ENCODE data around the gene NPAS3.
A peak's percentile ranks its signal among the peaks of the same experiment; 100 is the strongest.
"Not testable (repeated sequence)": the region's sequence is repeated elsewhere in the genome, so short reads cannot be mapped to it uniquely, and the experiment has no call there.

NPAS3 gene

GRCh38 chr14:33065634-33066033 is 127.0 kb downstream of the NPAS3 start:
- Mint-ChIP-seq H3K27me3 (peaks cover 6% of the 10 kb centered on the region), H3K4me1 (no peaks in the 10 kb centered on the region), H3K9me3 (peaks cover 0 to 18% of the 10 kb centered on the region in 2 donors), H3K4me3 (no peak overlapping the region), H3K27ac (no peak overlapping the region)
- DNase-seq, result no peak
- no peak for ATAC-seq

- Mint-ChIP-seq H3K4me1 (no peaks in the 10 kb centered on the region), H3K27ac (no peak overlapping the region), H3K4me3 (no peak overlapping the region), H3K9me3 (peaks cover 0 to 12% of the 10 kb centered on the region in 2 donors), H3K27me3 (no peaks in the 10 kb centered on the region)
- no peak for ATAC-seq
- no peak for DNase-seq
Measured at GRCh38 chr14:33068040-33068439, 129.4 kb downstream of the NPAS3 start.

- Mint-ChIP-seq H3K4me1 (no peaks in the 10 kb centered on the region), H3K27ac (no peak overlapping the region), H3K27me3 (no peaks in the 10 kb centered on the region), H3K9me3 (peaks cover 0 to 12% of the 10 kb centered on the region in 2 donors), H3K4me3 (no peak overlapping the region)
- ATAC-seq, result no peak
- DNase-seq, result no peak
Measured at GRCh38 chr14:33068626-33069025, 129.9 kb downstream of the NPAS3 start.

GRCh38 chr14:33070475-33070874 is 131.8 kb downstream of the NPAS3 start:
- H3K4me3 Mint-ChIP-seq, result no peak overlapping the region
- peak overlapping the region in 1 of 2 donors; percentile 66 for H3K27ac Mint-ChIP-seq
- H3K27me3 Mint-ChIP-seq, result no peaks in the 10 kb centered on the region
- H3K4me1 Mint-ChIP-seq, result no peaks in the 10 kb centered on the region
- ATAC-seq (no peak), DNase-seq (no peak)
- peaks cover 0 to 12% of the 10 kb centered on the region in 2 donors for H3K9me3 Mint-ChIP-seq

- ATAC-seq (no peak), DNase-seq (no peak)
- Mint-ChIP-seq H3K27ac (no peak overlapping the region), H3K4me3 (no peak overlapping the region), H3K4me1 (no peaks in the 10 kb centered on the region), H3K9me3 (peaks cover 0 to 9% of the 10 kb centered on the region in 2 donors), H3K27me3 (no peaks in the 10 kb centered on the region)
Measured at GRCh38 chr14:33073023-33073422, 134.3 kb downstream of the NPAS3 start.

- ATAC-seq (no peak), DNase-seq (no peak)
- Mint-ChIP-seq H3K4me3 (no peak overlapping the region), H3K4me1 (no peaks in the 10 kb centered on the region), H3K27ac (no peak overlapping the region), H3K27me3 (no peaks in the 10 kb centered on the region), H3K9me3 (no peaks in the 10 kb centered on the region)
Measured at GRCh38 chr14:33081259-33081658, 142.6 kb downstream of the NPAS3 start.

- no peak overlapping the region for H3K27ac Mint-ChIP-seq
Measured at GRCh38 chr14:33085799-33086198, 147.1 kb downstream of the NPAS3 start.

GRCh38 chr14:33088274-33088673 is 149.6 kb downstream of the NPAS3 start:
- not testable (repeated sequence) for H3K4me3 Mint-ChIP-seq, DNase-seq, H3K4me1 Mint-ChIP-seq, ATAC-seq, H3K27me3 Mint-ChIP-seq, H3K27ac Mint-ChIP-seq
- H3K9me3 Mint-ChIP-seq, result peaks cover 5 to 14% of the 10 kb centered on the region in 2 donors

More at GRCh38 chr14:33085799-33086198, 147.1 kb downstream of the NPAS3 start:
- ATAC-seq, result no peak
- H3K4me1 Mint-ChIP-seq, result no peaks in the 10 kb centered on the region
- DNase-seq, result no peak
- no peaks in the 10 kb centered on the region for H3K27me3 Mint-ChIP-seq
- H3K9me3 Mint-ChIP-seq, result peaks cover 1 to 8% of the 10 kb centered on the region in 2 donors
- no peak overlapping the region for H3K4me3 Mint-ChIP-seq

- no peak overlapping the region for H3K27ac Mint-ChIP-seq
- H3K27me3 Mint-ChIP-seq, result no peaks in the 10 kb centered on the region
- no peaks in the 10 kb centered on the region for H3K4me1 Mint-ChIP-seq
- peaks cover 0 to 6% of the 10 kb centered on the region in 2 donors for H3K9me3 Mint-ChIP-seq
- ATAC-seq (no peak), DNase-seq (no peak)
- no peak overlapping the region for H3K4me3 Mint-ChIP-seq
Measured at GRCh38 chr14:33098016-33098415, 159.3 kb downstream of the NPAS3 start.

- DNase-seq (no peak), ATAC-seq (no peak)
- H3K9me3 Mint-ChIP-seq, result peaks cover 0 to 6% of the 10 kb centered on the region in 2 donors
- no peaks in the 10 kb centered on the region for H3K27me3 Mint-ChIP-seq
- H3K4me3 Mint-ChIP-seq, result no peak overlapping the region
- H3K27ac Mint-ChIP-seq, result no peak overlapping the region
- no peaks in the 10 kb centered on the region for H3K4me1 Mint-ChIP-seq
Measured at GRCh38 chr14:33103489-33103888, 164.8 kb downstream of the NPAS3 start.

GRCh38 chr14:33103966-33104365 is 165.3 kb downstream of the NPAS3 start:
- no peaks in the 10 kb centered on the region for H3K4me1 Mint-ChIP-seq
- ATAC-seq, result no peak
- no peak overlapping the region for H3K27ac Mint-ChIP-seq
- H3K9me3 Mint-ChIP-seq, result peaks cover 0 to 6% of the 10 kb centered on the region in 2 donors
- H3K27me3 Mint-ChIP-seq, result no peaks in the 10 kb centered on the region
- no peak overlapping the region for H3K4me3 Mint-ChIP-seq
- DNase-seq, result no peak

GRCh38 chr14:33110737-33111443 is 172.2 kb downstream of the NPAS3 start:
- ATAC-seq (no peak), DNase-seq (no peak)
- no peaks in the 10 kb centered on the region for H3K4me1 Mint-ChIP-seq
- no peak overlapping the region for H3K27ac Mint-ChIP-seq
- peaks cover 4 to 8% of the 10 kb centered on the region in 2 donors for H3K9me3 Mint-ChIP-seq
- H3K27me3 Mint-ChIP-seq, result no peaks in the 10 kb centered on the region
- H3K4me3 Mint-ChIP-seq, result no peak overlapping the region

GRCh38 chr14:33114331-33114730 is 175.7 kb downstream of the NPAS3 start:
- ATAC-seq, result no peak
- no peak for DNase-seq
- H3K4me3 Mint-ChIP-seq, result no peak overlapping the region
- no peaks in the 10 kb centered on the region for H3K27me3 Mint-ChIP-seq
- no peak overlapping the region for H3K27ac Mint-ChIP-seq
- H3K4me1 Mint-ChIP-seq, result no peaks in the 10 kb centered on the region
- H3K9me3 Mint-ChIP-seq, result peaks cover 4 to 8% of the 10 kb centered on the region in 2 donors

GRCh38 chr14:33118668-33119067 is 180.0 kb downstream of the NPAS3 start:
- Mint-ChIP-seq H3K4me1 (no peaks in the 10 kb centered on the region), H3K27ac (no peak overlapping the region), H3K27me3 (no peaks in the 10 kb centered on the region), H3K9me3 (peaks cover 0 to 11% of the 10 kb centered on the region in 2 donors), H3K4me3 (no peak overlapping the region)
- DNase-seq (no peak), ATAC-seq (no peak)

GRCh38 chr14:33120341-33120740 is 181.7 kb downstream of the NPAS3 start:
- no peaks in the 10 kb centered on the region for H3K4me1 Mint-ChIP-seq
- no peak for ATAC-seq

GRCh38 chr14:33120966-33121365 is 182.3 kb downstream of the NPAS3 start:
- ATAC-seq (no peak), DNase-seq (no peak)
- Mint-ChIP-seq H3K4me1 (no peaks in the 10 kb centered on the region), H3K4me3 (no peak overlapping the region), H3K9me3 (peaks cover 0 to 7% of the 10 kb centered on the region in 2 donors), H3K27me3 (no peaks in the 10 kb centered on the region), H3K27ac (no peak overlapping the region)

More at GRCh38 chr14:33120341-33120740, 181.7 kb downstream of the NPAS3 start:
- peaks cover 0 to 7% of the 10 kb centered on the region in 2 donors for H3K9me3 Mint-ChIP-seq
- no peak for DNase-seq
- H3K27me3 Mint-ChIP-seq, result no peaks in the 10 kb centered on the region
- H3K27ac Mint-ChIP-seq, result no peak overlapping the region
- no peak overlapping the region for H3K4me3 Mint-ChIP-seq

- no peaks in the 10 kb centered on the region for H3K4me1 Mint-ChIP-seq
- peaks cover 0 to 7% of the 10 kb centered on the region in 2 donors for H3K9me3 Mint-ChIP-seq
Measured at GRCh38 chr14:33123281-33123680, 184.6 kb downstream of the NPAS3 start.

More at GRCh38 chr14:33123281-33123680, 184.6 kb downstream of the NPAS3 start:
- ATAC-seq (no peak), DNase-seq (no peak)
- Mint-ChIP-seq H3K4me3 (no peak overlapping the region), H3K27ac (no peak overlapping the region), H3K27me3 (no peaks in the 10 kb centered on the region)
